ENCODE results near the gene ENC1. TPM values are rescaled to one million over a fixed set of nuclear protein-coding genes. Genes with fewer than 3 reads are reported as not detected.

The ENC1 gene
- total and polyA plus RNA-seq, 2 of the 8 experiments (the other 6 are each of a cell fraction or from before 2014, with no cell fraction given): 5.5 to 13.2 TPM

GRCh38 chr5:74667396-74667795, 26.9 kb upstream of the ENC1 start:
- no peak for FAIRE-seq
- no peak overlapping the region for H3K14ac ChIP-seq (ENCODE audit: insufficient read length)
- WGBS, 2 experiments (ENCODE audit: extremely low coverage in 1 of 2, insufficient coverage in 1 of 2, insufficient read length in 1 of 2, insufficient replicate concordance in 2 of 2, low coverage in 1 of 2, low lambda C conversion rate in 2 of 2, missing lambda C conversion rate in 1 of 2): 86% methylated on average over 4 of the region's 4 CpGs; no CpG with 5 or more reads in 1 of the 2 experiments

More at GRCh38 chr5:74667396-74667795, 26.9 kb upstream of the ENC1 start:
- H2BK12ac ChIP-seq (ENCODE audit: low read depth, low read length): no peak overlapping the region
- no peak overlapping the region for H4K8ac ChIP-seq (ENCODE audit: extremely low read depth, insufficient read depth, low read length)
- H3K23ac ChIP-seq (ENCODE audit: insufficient read length): no peak overlapping the region
- H3K79me1 ChIP-seq (ENCODE audit: low read depth, low read length): no peaks in the 10 kb centered on the region
- no peak overlapping the region for H3K4me3 ChIP-seq (ENCODE audit: extremely low read depth in 1 of 4, insufficient read depth in 2 of 4, low read depth in 3 of 4, low read length in 4 of 4)
- H3K27ac ChIP-seq (ENCODE audit: low read depth, low read length): no peak overlapping the region
- H3K23me2 ChIP-seq (ENCODE audit: low read depth, low read length): no peaks in the 10 kb centered on the region; the same call in 1 of the 2 replicates
- no peaks in the 10 kb centered on the region for H3K79me2 ChIP-seq (ENCODE audit: control insufficient read depth in 1 of 2, insufficient read depth in 2 of 2, low read length in 2 of 2)
- H2BK120ac ChIP-seq (replicated peaks; ENCODE audit: low read depth, low read length): no peak overlapping the region
- H3K36me3 ChIP-seq (ENCODE audit: control insufficient read depth in 2 of 4, insufficient read depth in 4 of 4, low read length in 3 of 4): no peaks in the 10 kb centered on the region
- H3K27me3 ChIP-seq (replicated peaks in 1 of 4; ENCODE audit: control insufficient read depth in 3 of 4, extremely low read depth in 1 of 4, insufficient read depth in 3 of 4, low read length in 3 of 4): no peaks in the 10 kb centered on the region
- H2AFZ ChIP-seq (ENCODE audit: low read length): no peak overlapping the region
- no peak overlapping the region for H2AK5ac ChIP-seq (ENCODE audit: low read depth, low read length)
- no peak overlapping the region for H4K91ac ChIP-seq (replicated peaks; ENCODE audit: insufficient read length, low read length)
- POLR2A ChIA-PET (ENCODE audit: partially characterized antibody): interaction anchor here (0.6 kb wide), 1 partner anchor 145 kb away, joined by 3 read pairs; no protein-coding TSS in a partner anchor
- H4K20me1 ChIP-seq (replicated peaks in 1 of 2; ENCODE audit: control insufficient read depth in 1 of 2, insufficient read depth in 2 of 2, low read length in 2 of 2): no peaks in the 10 kb centered on the region
- H3K4me1 ChIP-seq (replicated peaks in 1 of 4; ENCODE audit: control insufficient read depth in 3 of 4, insufficient read depth in 4 of 4, low read length in 3 of 4): peaks cover 0 to 5% (median 0%) of the 10 kb centered on the region in 4 experiments; a peak in 3 of 7 replicates
- no peak overlapping the region for H4K5ac ChIP-seq (ENCODE audit: insufficient read length, low read depth, low read length)
- no peak overlapping the region for H3K4ac ChIP-seq (replicated peaks; ENCODE audit: insufficient read length, low read depth, low read length)
- H2BK5ac ChIP-seq (ENCODE audit: low read depth, low read length): no peak overlapping the region
- no peak overlapping the region for H2BK20ac ChIP-seq (ENCODE audit: low read length)
- no peak for DNase-seq (ENCODE audit: low read depth in 1 of 2, low spot score in 2 of 2)
- no peak overlapping the region for H2BK15ac ChIP-seq (ENCODE audit: low read length)
- no peaks in the 10 kb centered on the region for H3K9me3 ChIP-seq (ENCODE audit: insufficient read depth in 2 of 2, low read depth in 1 of 2, low read length in 1 of 2)
- H3K56ac ChIP-seq (replicated peaks; ENCODE audit: insufficient read length, low read depth, low read length): no peak overlapping the region
- H3K9ac ChIP-seq (replicated peaks in 1 of 4; ENCODE audit: extremely low read depth in 1 of 4, low read depth in 3 of 4, low read length in 3 of 4): no peak overlapping the region
- no peak for TF ChIP-seq CHD2 (IDR thresholded peaks at IDR 0.05; ENCODE audit: low read length)
- no peak overlapping the region for H3K18ac ChIP-seq (ENCODE audit: extremely low read depth, low read length)
- H3K4me2 ChIP-seq (ENCODE audit: insufficient read depth in 1 of 2, low read depth in 2 of 2, low read length in 2 of 2): no peak overlapping the region
- CTCF ChIA-PET (ENCODE audit: partially characterized antibody): interaction anchor here (0.7 kb wide), 1 partner anchor 415 kb away, joined by 6 read pairs; no protein-coding TSS in a partner anchor
